Measurements from ENCODE around the gene VWCE. TPM values are rescaled to one million over a fixed set of nuclear protein-coding genes. Genes with fewer than 3 reads are reported as not detected.

Gene VWCE
- polyA plus RNA-seq, 10 donors: 3.3 to 16.1 (median 6.8) TPM

- no peak for DNase-seq
Observed at GRCh38 chr11:61281581-61282250, 13.4 kb downstream of the VWCE start.

GRCh38 chr11:61280883-61281580 is 14.1 kb downstream of the VWCE start:
- DNase-seq: no peak

- no peak for DNase-seq
Observed at GRCh38 chr11:61279934-61280659, 15.0 kb downstream of the VWCE start.

GRCh38 chr11:61278001-61278470 is 17.1 kb downstream of the VWCE start:
- no peak for DNase-seq

GRCh38 chr11:61277186-61278000 is 17.7 kb downstream of the VWCE start:
- no peak for DNase-seq

GRCh38 chr11:61275191-61275590 is 19.9 kb downstream of the VWCE start:
- DNase-seq: no peak

GRCh38 chr11:61274084-61274483 is 21.0 kb downstream of the VWCE start:
- no peak for DNase-seq

- no peak for DNase-seq
Observed at GRCh38 chr11:61273178-61274078, 21.7 kb downstream of the VWCE start.

- no peak for DNase-seq
Observed at GRCh38 chr11:61272731-61273130, 22.4 kb downstream of the VWCE start.

GRCh38 chr11:61270354-61271076 is 24.6 kb downstream of the VWCE start:
- DNase-seq: no peak

GRCh38 chr11:61268588-61269250 is 26.4 kb downstream of the VWCE start:
- no peak for DNase-seq

- DNase-seq: no peak
Observed at GRCh38 chr11:61267437-61267841, 27.7 kb downstream of the VWCE start.

- no peak for DNase-seq
Observed at GRCh38 chr11:61266602-61267001, 28.5 kb downstream of the VWCE start.

GRCh38 chr11:61265357-61265756 is 29.8 kb downstream of the VWCE start:
- no peak for DNase-seq

GRCh38 chr11:61264795-61265194 is 30.3 kb downstream of the VWCE start:
- DNase-seq: no peak

- DNase-seq: no peak
Observed at GRCh38 chr11:61264371-61264770, 30.7 kb downstream of the VWCE start.

GRCh38 chr11:61259363-61259762 is 35.8 kb downstream of the VWCE start:
- DNase-seq: no peak

- DNase-seq: no peak
Observed at GRCh38 chr11:61258546-61258945, 36.6 kb downstream of the VWCE start.

- no peak for DNase-seq
Observed at GRCh38 chr11:61256710-61257482, 38.2 kb downstream of the VWCE start.
